Measurements from ENCODE around the gene ZBTB34.
"Not testable (repeated sequence)": the region's sequence is repeated elsewhere in the genome, so short reads cannot be mapped to it uniquely, and the experiment has no call there.

DNA sequence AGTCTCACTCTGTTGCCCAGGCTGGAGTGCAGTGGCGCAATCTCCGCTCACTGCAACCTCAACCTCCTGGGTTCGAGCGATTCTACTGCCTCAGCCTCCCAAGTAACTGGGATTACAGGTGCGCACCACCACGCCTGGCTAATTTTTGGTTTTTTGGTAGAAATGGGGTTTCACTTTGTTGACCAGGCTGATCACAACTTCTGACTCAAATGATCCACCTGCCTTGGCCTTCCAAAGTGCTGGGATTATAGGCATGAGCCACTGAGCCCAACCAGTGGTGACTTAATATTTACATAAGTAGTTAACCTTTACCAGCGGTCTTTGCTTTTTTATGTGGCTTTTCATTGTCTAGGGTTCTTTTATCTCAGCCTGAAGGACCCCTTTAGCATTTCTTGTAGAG, 36.4 kb upstream of the ZBTB34 start:
- not testable (repeated sequence) for TF ChIP-seq POLR2A, CTCF (IDR thresholded peaks at IDR 0.05)
